ENCODE results near the gene CNTNAP2. TPM values are rescaled to one million over a fixed set of nuclear protein-coding genes. Genes with fewer than 3 reads are reported as not detected.

The CNTNAP2 gene
- total and polyA plus RNA-seq, 2 of the 8 experiments (the other 6 are each of a cell fraction or from before 2014, with no cell fraction given) = 27.9 to 71.0 TPM

- TF ChIP-seq ZNF274 (IDR thresholded peaks at IDR 0.05; ENCODE audit: borderline replicate concordance, extremely low read depth, low read length) (no peak), SP2 (IDR thresholded peaks at IDR 0.05; ENCODE audit: low read length) (no peak), SP1 (IDR thresholded peaks at IDR 0.05; ENCODE audit: low read depth, low read length) (no peak), POLR2A (IDR thresholded peaks at IDR 0.05; ENCODE audit: control extremely low read depth in 1 of 2, low read depth in 2 of 2, low read length in 2 of 2) (no peak), SIX5 (IDR thresholded peaks at IDR 0.05; ENCODE audit: low read depth, low read length) (no peak), RBBP5 (IDR thresholded peaks at IDR 0.05; ENCODE audit: borderline replicate concordance, low read depth, low read length) (no peak), RXRA (IDR thresholded peaks at IDR 0.05; ENCODE audit: insufficient read depth, low read depth, low read length) (no peak), GABPA (IDR thresholded peaks at IDR 0.05; ENCODE audit: borderline replicate concordance, insufficient read depth, low read length) (no peak)
Measured at GRCh38 chr7:147639751-147640150, 1523.2 kb downstream of the CNTNAP2 start (continued).
